ENCODE measurements around the gene ZAR1L.

Gene ZAR1L

GRCh38 chr13:32284927-32285632, 30.1 kb downstream of the ZAR1L start:
- Mint-ChIP-seq H3K4me3 (no peak overlapping the region), H3K9me3 (no peaks in the 10 kb centered on the region), H3K27ac (no peak overlapping the region), H3K27me3 (no peaks in the 10 kb centered on the region), H3K4me1 (no peaks in the 10 kb centered on the region), H3K36me3 (no peaks in the 10 kb centered on the region)
- no peak for DNase-seq
- CTCF ChIA-PET: no interaction called here

GRCh38 chr13:32282096-32282711, 33.0 kb downstream of the ZAR1L start:
- Mint-ChIP-seq H3K4me1 (no peaks in the 10 kb centered on the region), H3K9me3 (no peaks in the 10 kb centered on the region), H3K27ac (no peak overlapping the region), H3K4me3 (no peak overlapping the region), H3K36me3 (no peaks in the 10 kb centered on the region), H3K27me3 (no peaks in the 10 kb centered on the region)
- CTCF ChIA-PET: interaction anchor here (2.0 kb wide), 1 partner anchor 372 kb away, joined by 4 read pairs; no protein-coding TSS in a partner anchor
- no peak for DNase-seq

GRCh38 chr13:32281096-32281495, 34.1 kb downstream of the ZAR1L start:
- Mint-ChIP-seq H3K9me3 (no peaks in the 10 kb centered on the region), H3K4me1 (no peaks in the 10 kb centered on the region), H3K27me3 (no peaks in the 10 kb centered on the region), H3K4me3 (no peak overlapping the region), H3K36me3 (no peaks in the 10 kb centered on the region), H3K27ac (no peak overlapping the region)
- no peak for DNase-seq
- CTCF ChIA-PET: interaction anchor here (0.9 to 2.0 kb wide), 2 partner anchors 13 to 371 kb away, joined by 3 to 4 read pairs; no protein-coding TSS in a partner anchor

- CTCF ChIA-PET: no interaction called here
- DNase-seq: no peak
- Mint-ChIP-seq H3K27ac (no peak overlapping the region), H3K9me3 (no peaks in the 10 kb centered on the region), H3K4me3 (no peak overlapping the region), H3K4me1 (no peaks in the 10 kb centered on the region), H3K36me3 (peaks cover 1% of the 10 kb centered on the region), H3K27me3 (no peaks in the 10 kb centered on the region)
These were observed 36.7 kb downstream of the ZAR1L start for GRCh38 chr13:32278426-32278825.

GRCh38 chr13:32277839-32278238, 37.3 kb downstream of the ZAR1L start:
- Mint-ChIP-seq H3K27ac (no peak overlapping the region), H3K27me3 (no peaks in the 10 kb centered on the region), H3K9me3 (no peaks in the 10 kb centered on the region), H3K4me3 (no peak overlapping the region), H3K36me3 (peaks cover 1% of the 10 kb centered on the region), H3K4me1 (no peaks in the 10 kb centered on the region)
- CTCF ChIA-PET: no interaction called here
- no peak for DNase-seq

- CTCF ChIA-PET: no interaction called here
These were observed 43.0 kb downstream of the ZAR1L start for GRCh38 chr13:32272021-32272683.

GRCh38 chr13:32267836-32268439, 47.2 kb downstream of the ZAR1L start:
- Mint-ChIP-seq H3K36me3 (no peaks in the 10 kb centered on the region), H3K4me3 (no peak overlapping the region), H3K9me3 (no peaks in the 10 kb centered on the region), H3K27me3 (no peaks in the 10 kb centered on the region), H3K4me1 (no peaks in the 10 kb centered on the region), H3K27ac (no peak overlapping the region)
- CTCF ChIA-PET: interaction anchor here (0.7 to 1.9 kb wide), 9 partner anchors 13 to 357 kb away, joined by 3 to 6 read pairs (median 3); no protein-coding TSS in a partner anchor
- peak; percentile 60 for DNase-seq

More at GRCh38 chr13:32272021-32272683, 43.0 kb downstream of the ZAR1L start:
- H3K4me3 Mint-ChIP-seq: no peak overlapping the region
- H3K27me3 Mint-ChIP-seq: no peaks in the 10 kb centered on the region
- H3K27ac Mint-ChIP-seq: no peak overlapping the region
- peaks cover 1% of the 10 kb centered on the region for H3K36me3 Mint-ChIP-seq
- DNase-seq: no peak
- no peaks in the 10 kb centered on the region for H3K4me1 Mint-ChIP-seq
- H3K9me3 Mint-ChIP-seq: no peaks in the 10 kb centered on the region

- CTCF ChIA-PET: no interaction called here
- Mint-ChIP-seq H3K27me3 (no peaks in the 10 kb centered on the region), H3K36me3 (no peaks in the 10 kb centered on the region)
These were observed 49.0 kb downstream of the ZAR1L start for GRCh38 chr13:32266130-32266529.

GRCh38 chr13:32265726-32266125, 49.4 kb downstream of the ZAR1L start:
- Mint-ChIP-seq H3K27ac (no peak overlapping the region), H3K9me3 (no peaks in the 10 kb centered on the region), H3K36me3 (no peaks in the 10 kb centered on the region), H3K4me3 (no peak overlapping the region), H3K27me3 (no peaks in the 10 kb centered on the region), H3K4me1 (no peaks in the 10 kb centered on the region)
- DNase-seq: no peak
- CTCF ChIA-PET: interaction anchor here (1.9 kb wide), 1 partner anchor 20 kb away, joined by 5 read pairs; no protein-coding TSS in a partner anchor

More at GRCh38 chr13:32266130-32266529, 49.0 kb downstream of the ZAR1L start:
- H3K27ac Mint-ChIP-seq: no peak overlapping the region
- no peak overlapping the region for H3K4me3 Mint-ChIP-seq
- no peaks in the 10 kb centered on the region for H3K4me1 Mint-ChIP-seq
- H3K9me3 Mint-ChIP-seq: no peaks in the 10 kb centered on the region
- DNase-seq: no peak

GRCh38 chr13:32264407-32264806, 50.8 kb downstream of the ZAR1L start:
- CTCF ChIA-PET: interaction anchor here (1.9 kb wide), 1 partner anchor 19 kb away, joined by 5 read pairs; no protein-coding TSS in a partner anchor
- Mint-ChIP-seq H3K4me3 (no peak overlapping the region), H3K4me1 (no peaks in the 10 kb centered on the region)

GRCh38 chr13:32262619-32263018, 52.5 kb downstream of the ZAR1L start:
- no peak overlapping the region for H3K27ac Mint-ChIP-seq
- H3K4me1 Mint-ChIP-seq: no peaks in the 10 kb centered on the region
- H3K27me3 Mint-ChIP-seq: no peaks in the 10 kb centered on the region
- no peaks in the 10 kb centered on the region for H3K9me3 Mint-ChIP-seq
- no peak for DNase-seq
- CTCF ChIA-PET: interaction anchor here (1.6 kb wide), 1 partner anchor 16 kb away, joined by 4 read pairs; no protein-coding TSS in a partner anchor
- H3K4me3 Mint-ChIP-seq: no peak overlapping the region
- no peaks in the 10 kb centered on the region for H3K36me3 Mint-ChIP-seq

More at GRCh38 chr13:32264407-32264806, 50.8 kb downstream of the ZAR1L start:
- no peaks in the 10 kb centered on the region for H3K27me3 Mint-ChIP-seq
- no peaks in the 10 kb centered on the region for H3K9me3 Mint-ChIP-seq
- no peak overlapping the region for H3K27ac Mint-ChIP-seq
- no peak for DNase-seq
- H3K36me3 Mint-ChIP-seq: no peaks in the 10 kb centered on the region

- H3K4me3 Mint-ChIP-seq: no peak overlapping the region
- H3K27ac Mint-ChIP-seq: no peak overlapping the region
- H3K36me3 Mint-ChIP-seq: no peaks in the 10 kb centered on the region
- DNase-seq: no peak
- H3K27me3 Mint-ChIP-seq: no peaks in the 10 kb centered on the region
- H3K4me1 Mint-ChIP-seq: no peaks in the 10 kb centered on the region
- no peaks in the 10 kb centered on the region for H3K9me3 Mint-ChIP-seq
- CTCF ChIA-PET: interaction anchor here (0.5 to 1.6 kb wide), 2 partner anchors 15 to 181 kb away, joined by 3 to 4 read pairs; no protein-coding TSS in a partner anchor
These were observed 53.0 kb downstream of the ZAR1L start for GRCh38 chr13:32262165-32262564.

GRCh38 chr13:32261567-32261966, 53.6 kb downstream of the ZAR1L start:
- Mint-ChIP-seq H3K27ac (no peak overlapping the region), H3K9me3 (no peaks in the 10 kb centered on the region), H3K4me3 (no peak overlapping the region), H3K36me3 (no peaks in the 10 kb centered on the region), H3K4me1 (no peaks in the 10 kb centered on the region), H3K27me3 (no peaks in the 10 kb centered on the region)
- no peak for DNase-seq
- CTCF ChIA-PET: interaction anchor here (0.5 to 1.6 kb wide), 3 partner anchors 15 to 182 kb away, joined by 3 to 4 read pairs (median 3); no protein-coding TSS in a partner anchor

GRCh38 chr13:32259116-32259515, 56.0 kb downstream of the ZAR1L start:
- H3K9me3 Mint-ChIP-seq: no peaks in the 10 kb centered on the region
- DNase-seq: no peak
- H3K36me3 Mint-ChIP-seq: no peaks in the 10 kb centered on the region
- no peaks in the 10 kb centered on the region for H3K27me3 Mint-ChIP-seq
- CTCF ChIA-PET: no interaction called here
- no peak overlapping the region for H3K27ac Mint-ChIP-seq
- H3K4me1 Mint-ChIP-seq: peaks cover 8% of the 10 kb centered on the region
- no peak overlapping the region for H3K4me3 Mint-ChIP-seq
